Ectodermal cell (in vitro differentiated cells): Measurements from ENCODE around the gene AK4.
"Not testable (repeated sequence)": the region's sequence is repeated elsewhere in the genome, so short reads cannot be mapped to it uniquely, and the experiment has no call there.

Source experiments
- H3K27ac ChIP-seq: 2 replicates; pipeline ENCODE4 v1.7.0; 2013; ENCODE audit warnings: mild to moderate bottlenecking, low read depth, low read length; ENCODE audit not compliant: insufficient read depth, poor library complexity, severe bottlenecking
- H3K27me3 ChIP-seq: 2 replicates; pipeline ENCODE4 v1.7.0; 2013; ENCODE audit warnings: mild to moderate bottlenecking, low read length; ENCODE audit not compliant: insufficient read depth, control insufficient read depth, poor library complexity, severe bottlenecking
- H3K36me3 ChIP-seq: one replicate; pipeline ENCODE4 v1.7.0; 2013; ENCODE audit warnings: low read length; ENCODE audit not compliant: control insufficient read depth, insufficient read depth
- H3K4me1 ChIP-seq: one replicate; pipeline ENCODE4 v1.7.0; 2013; ENCODE audit warnings: low read length; ENCODE audit not compliant: control insufficient read depth, insufficient read depth
- H3K4me3 ChIP-seq: 2 replicates; pipeline ENCODE4 v1.7.0; 2013; ENCODE audit warnings: low read depth, low read length, control low read depth; ENCODE audit not compliant: insufficient read depth
- H3K9me3 ChIP-seq: 2 replicates; pipeline ENCODE4 v1.7.0; 2013; ENCODE audit warnings: mild to moderate bottlenecking, low read length, moderate library complexity; ENCODE audit not compliant: control insufficient read depth
- WGBS, 2 experiments: methylation state at CpG; one replicate each; pipeline ENCODE4 v1.1.7; 2013; ENCODE audit warnings: missing lambda C conversion rate in 2 of 2; 5-methylcytosine and 5-hydroxymethylcytosine counted together

AK4 gene

GRCh38 chr1:65150108-65150463 is 2.1 kb downstream of the AK4 start:
- Histone ChIP-seq H3K4me1 (no peaks in the 10 kb centered on the region), H3K36me3 (no peaks in the 10 kb centered on the region), H3K27me3 (peaks cover 68% of the 10 kb centered on the region), H3K4me3 (no peak overlapping the region), H3K27ac (no peak overlapping the region), H3K9me3 (no peaks in the 10 kb centered on the region)

- H3K4me1 ChIP-seq = no peaks in the 10 kb centered on the region
- WGBS, 2 experiments = 71 to 74% methylated on average over 22 to 23 of the region's 23 CpGs
- H3K4me3 ChIP-seq = no peak overlapping the region
- H3K27ac ChIP-seq = no peak overlapping the region
- no peaks in the 10 kb centered on the region for H3K36me3 ChIP-seq
- peaks cover 62% of the 10 kb centered on the region for H3K27me3 ChIP-seq
- no peaks in the 10 kb centered on the region for H3K9me3 ChIP-seq
Observed at GRCh38 chr1:65150583-65151263, 2.7 kb downstream of the AK4 start.

GRCh38 chr1:65151641-65152040 is 3.6 kb downstream of the AK4 start:
- Histone ChIP-seq H3K9me3 (no peaks in the 10 kb centered on the region), H3K36me3 (no peaks in the 10 kb centered on the region), H3K27ac (no peak overlapping the region), H3K4me3 (no peak overlapping the region), H3K4me1 (no peaks in the 10 kb centered on the region), H3K27me3 (peaks cover 52% of the 10 kb centered on the region)
- 89 to 90% methylated on average over 1 of the region's 1 CpG for WGBS, 2 experiments

- Histone ChIP-seq H3K4me1 (no peaks in the 10 kb centered on the region), H3K36me3 (no peaks in the 10 kb centered on the region), H3K9me3 (no peaks in the 10 kb centered on the region), H3K4me3 (no peak overlapping the region), H3K27ac (no peak overlapping the region), H3K27me3 (peaks cover 33% of the 10 kb centered on the region)
- WGBS, 2 experiments = 90% methylated on average over 4 of the region's 4 CpGs
Observed at GRCh38 chr1:65153635-65154034, 5.6 kb downstream of the AK4 start.

- no peaks in the 10 kb centered on the region for H3K4me1 ChIP-seq
- H3K4me3 ChIP-seq = no peak overlapping the region
- 94 to 97% methylated on average over 1 of the region's 2 CpGs for WGBS, 2 experiments
- H3K9me3 ChIP-seq = no peaks in the 10 kb centered on the region
- H3K27ac ChIP-seq = no peak overlapping the region
- H3K36me3 ChIP-seq = no peaks in the 10 kb centered on the region
- no peaks in the 10 kb centered on the region for H3K27me3 ChIP-seq
Observed at GRCh38 chr1:65156910-65157545, 9.0 kb downstream of the AK4 start.

- Histone ChIP-seq H3K4me1 (no peaks in the 10 kb centered on the region), H3K4me3 (no peak overlapping the region), H3K27ac (no peak overlapping the region), H3K36me3 (no peaks in the 10 kb centered on the region), H3K9me3 (no peaks in the 10 kb centered on the region), H3K27me3 (no peaks in the 10 kb centered on the region)
- 86 to 94% methylated on average over 4 of the region's 4 CpGs for WGBS, 2 experiments
Observed at GRCh38 chr1:65157546-65157941, 9.5 kb downstream of the AK4 start.

- 91 to 96% methylated on average over 4 of the region's 4 CpGs for WGBS, 2 experiments
Observed at GRCh38 chr1:65159291-65159688, 11.3 kb downstream of the AK4 start.

GRCh38 chr1:65159801-65160523 is 12.0 kb downstream of the AK4 start:
- no peaks in the 10 kb centered on the region for H3K4me1 ChIP-seq
- 93 to 94% methylated on average over 8 to 9 of the region's 9 CpGs for WGBS, 2 experiments
- H3K27me3 ChIP-seq = no peaks in the 10 kb centered on the region
- no peak overlapping the region for H3K4me3 ChIP-seq
- H3K27ac ChIP-seq = no peak overlapping the region
- H3K9me3 ChIP-seq = no peaks in the 10 kb centered on the region
- no peaks in the 10 kb centered on the region for H3K36me3 ChIP-seq

More at GRCh38 chr1:65159291-65159688, 11.3 kb downstream of the AK4 start:
- H3K4me1 ChIP-seq, H3K9me3 ChIP-seq, H3K36me3 ChIP-seq, H3K27ac ChIP-seq, H3K4me3 ChIP-seq, H3K27me3 ChIP-seq: not testable (repeated sequence)

GRCh38 chr1:65163201-65163805 is 15.3 kb downstream of the AK4 start:
- 90 to 93% methylated on average over 10 to 11 of the region's 11 CpGs for WGBS, 2 experiments
- Histone ChIP-seq H3K27ac (no peak overlapping the region), H3K4me1 (no peaks in the 10 kb centered on the region), H3K9me3 (no peaks in the 10 kb centered on the region), H3K27me3 (no peaks in the 10 kb centered on the region), H3K36me3 (no peaks in the 10 kb centered on the region), H3K4me3 (no peak overlapping the region)

GRCh38 chr1:65164101-65164500 is 16.1 kb downstream of the AK4 start:
- H3K27ac ChIP-seq = not testable (repeated sequence)
- 90 to 92% methylated on average over 3 of the region's 3 CpGs for WGBS, 2 experiments

More at GRCh38 chr1:65164101-65164500, 16.1 kb downstream of the AK4 start:
- H3K9me3 ChIP-seq, H3K4me3 ChIP-seq, H3K36me3 ChIP-seq, H3K27me3 ChIP-seq, H3K4me1 ChIP-seq: not testable (repeated sequence)
